SH-SY5Y (cell line): ENCODE measurements around the gene BICRA.

Experiments
- GATA2 ChIP-seq: IDR thresholded peaks from 2 replicates; pipeline ENCODE4 v1.6.1; 2011; ENCODE audit warnings: mild to moderate bottlenecking, low read depth, low read length
- GATA3 ChIP-seq: IDR thresholded peaks from 2 replicates; pipeline ENCODE4 v1.6.1; 2011; ENCODE audit warnings: low read depth, mild to moderate bottlenecking, low read length, moderate library complexity

DNA sequence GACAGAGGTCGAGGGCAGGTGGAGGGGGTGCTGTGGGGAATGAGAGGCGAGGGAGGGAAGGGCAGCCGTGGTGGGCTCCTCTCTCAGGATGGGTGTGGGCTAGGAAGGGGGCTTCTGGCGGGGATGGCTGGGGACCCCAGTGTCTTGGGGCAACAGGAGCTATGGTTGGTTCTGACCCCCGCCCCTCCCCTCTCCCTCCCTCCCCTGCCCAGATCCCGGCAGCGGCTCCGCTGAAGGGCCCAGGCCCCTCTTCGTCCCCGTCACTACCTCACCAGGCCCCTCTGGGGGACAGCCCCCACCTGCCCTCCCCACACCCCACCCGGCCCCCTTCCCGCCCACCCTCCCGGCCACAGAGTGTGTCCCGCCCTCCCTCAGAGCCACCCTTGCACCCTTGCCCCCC lies 85.0 kb downstream of the BICRA start:
- no peak for TF ChIP-seq GATA2
- TF ChIP-seq GATA3 = no peak
